Neural cell (in vitro differentiated cells): Measurements from ENCODE around the gene MCTS1. TPM values are rescaled to one million over a fixed set of nuclear protein-coding genes. Genes with fewer than 3 reads are reported as not detected.

ENCODE experiments used
- H2AFZ ChIP-seq: fragments of 200-600, 300-800 bp; sonication (generic), shearing (Covaris generic); 2 replicates; pipeline ENCODE4 v1.6.0; 2014; ENCODE audit warnings: low read depth, mild to moderate bottlenecking, antibody characterized with exemption, low read length, moderate library complexity
- H3F3A ChIP-seq: fragments of 200-600 bp; shearing (Covaris generic); 2 replicates; pipeline ENCODE4 v1.6.1; 2016; ENCODE audit warnings: mild to moderate bottlenecking, moderate library complexity, mixed read lengths, antibody characterized with exemption, low read length; ENCODE audit not compliant: insufficient read depth, poor library complexity, severe bottlenecking
- H3K27ac ChIP-seq: fragments of 200-600, 300-800 bp; sonication (generic), shearing (Covaris generic); 2 replicates; pipeline ENCODE4 v1.5.1; 2014; ENCODE audit warnings: mild to moderate bottlenecking, low read length, moderate library complexity
- H3K27me3 ChIP-seq: fragments of 300-800, 200-600 bp; sonication (generic), shearing (Covaris generic); 2 replicates; pipeline ENCODE4 v1.6.0; 2014; ENCODE audit warnings: mild to moderate bottlenecking, low read depth, low read length, moderate library complexity; ENCODE audit not compliant: insufficient read depth
- H3K36me3 ChIP-seq: fragments of 300-800, 200-600 bp; sonication (generic), shearing (Covaris generic); 2 replicates; pipeline ENCODE4 v1.5.1; 2014; ENCODE audit warnings: mild to moderate bottlenecking, antibody characterized with exemption, low read length, moderate library complexity; ENCODE audit not compliant: insufficient read depth
- H3K4me2 ChIP-seq: fragments of 300-800, 200-600 bp; sonication (generic), shearing (Covaris generic); 2 replicates; pipeline ENCODE4 v1.6.0; 2014; ENCODE audit warnings: mild to moderate bottlenecking, low read length
- H3K4me3 ChIP-seq: fragments of 300-800, 200-600 bp; sonication (generic), shearing (Covaris generic); 2 replicates; pipeline ENCODE4 v1.5.1; 2014; ENCODE audit warnings: mild to moderate bottlenecking, low read length, moderate library complexity
- H3K79me2 ChIP-seq: fragments of 200-600 bp; shearing (Covaris generic); replicated peaks from 2 replicates; pipeline ENCODE4 v1.6.0; 2014; ENCODE audit warnings: mild to moderate bottlenecking, low read length, moderate library complexity; ENCODE audit not compliant: insufficient read depth
- H3K9ac ChIP-seq: fragments of 300-800, 200-600 bp; sonication (generic), shearing (Covaris generic); 2 replicates; pipeline ENCODE4 v1.6.1; 2016; ENCODE audit warnings: mild to moderate bottlenecking, low read length, mixed read lengths
- H3K9me2 ChIP-seq: fragments of 200-600 bp; shearing (Covaris generic); 2 replicates; pipeline ENCODE4 v1.6.1; 2016; ENCODE audit warnings: mild to moderate bottlenecking, low read length, mixed read lengths; ENCODE audit not compliant: insufficient read depth
- H3K9me3 ChIP-seq: fragments of 200-600, 300-800 bp; sonication (generic), shearing (Covaris generic); 2 replicates; pipeline ENCODE4 v1.6.1; 2016; ENCODE audit warnings: mild to moderate bottlenecking, mixed run types, low read length, moderate library complexity, mixed read lengths
- H4K20me1 ChIP-seq: fragments of 200-600 bp; shearing (Covaris generic); 2 replicates; pipeline ENCODE4 v1.6.1; 2016; ENCODE audit warnings: mild to moderate bottlenecking, mixed run types; ENCODE audit not compliant: insufficient read depth
- EP300 ChIP-seq: fragments of 450-650 bp; conservative IDR thresholded peaks from 2 replicates; pipeline ENCODE4 v1.6.1; 2014; ENCODE audit warnings: antibody characterized with exemption, mild to moderate bottlenecking, moderate library complexity; ENCODE audit not compliant: poor library complexity, severe bottlenecking
- MXI1 ChIP-seq: fragments of 450-650 bp; conservative IDR thresholded peaks from 2 replicates; pipeline ENCODE4 v1.6.1; 2014; ENCODE audit warnings: antibody characterized with exemption, mild to moderate bottlenecking; ENCODE audit not compliant: poor library complexity, severe bottlenecking
- POLR2AphosphoS5 ChIP-seq: IDR thresholded peaks from 2 replicates; pipeline ENCODE4 v1.6.1; 2012
- SMC3 ChIP-seq: fragments of 450-650 bp; conservative IDR thresholded peaks from 2 replicates; pipeline ENCODE4 v1.6.1; 2014; ENCODE audit warnings: antibody characterized with exemption, mild to moderate bottlenecking, moderate library complexity; ENCODE audit not compliant: poor library complexity
- polyA plus RNA-seq: library from polyadenylated mRNA; depleted of rRNA; stranded (reverse); fragments of >200 nt; gene quantifications from 2 replicates; pipeline ENCODE4 v1.2.3, GENCODE V29; 2014
- TF ChIP-seq, protein P1 (sequence below): IDR thresholded peaks from 2 replicates; pipeline ENCODE4 v1.6.1; 2012; ENCODE audit warnings: borderline replicate concordance

The MCTS1 gene
- polyA plus RNA-seq, 1 donor from 2014 or later, result 190 TPM

DNA sequence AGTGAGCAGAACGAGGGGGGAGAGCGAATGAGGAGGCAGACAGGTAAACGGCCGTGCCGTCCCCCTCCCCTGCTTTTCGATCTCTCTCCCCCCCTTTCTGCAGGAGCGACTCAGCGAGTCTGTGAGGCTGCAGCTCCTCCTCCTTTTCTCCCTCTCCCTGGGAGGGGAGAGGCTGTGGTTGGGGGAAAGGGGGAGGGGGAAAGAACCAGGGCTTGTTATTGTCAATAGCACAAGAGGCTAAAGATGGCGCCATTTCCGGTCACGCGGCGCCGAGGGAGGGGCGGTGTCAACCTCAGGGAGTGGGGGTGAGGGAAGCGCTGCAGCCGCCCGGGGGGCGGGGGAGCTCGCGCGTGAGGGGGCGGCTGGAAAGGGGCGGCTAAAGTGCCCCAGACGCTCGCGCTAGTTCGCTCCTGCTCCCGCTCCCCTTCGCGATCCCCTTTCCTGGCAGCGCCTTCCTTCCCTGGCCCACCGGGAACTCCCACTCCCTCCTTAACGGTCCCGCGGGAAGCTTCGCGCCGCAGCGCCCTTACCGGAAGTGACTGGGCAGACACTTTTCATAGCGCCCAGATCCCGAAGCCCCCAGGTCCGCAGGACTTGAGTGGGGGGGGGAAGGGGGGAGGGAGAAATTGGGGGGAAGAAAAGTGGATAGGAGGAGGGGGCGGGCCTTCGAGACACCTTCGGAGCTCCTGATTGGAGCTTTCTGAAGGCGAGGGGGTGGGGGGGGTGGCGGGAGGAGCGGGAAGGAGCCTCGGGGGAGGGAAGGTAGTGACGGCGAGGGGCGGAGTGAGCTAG lies 42.9 kb upstream of the MCTS1 start, which contains the start of gene CUL4B:
Gene CUL4B, minus strand, starts transcription at position 121 of the 792 bp plus-strand sequence. CDS start 324 bp downstream, outside the sequence.
- Histone ChIP-seq H3K27ac (peak within 1 kb of the TSS; percentile 93), H3K27me3 (no peaks in the 10 kb centered on the region), H3F3A (no peaks in the 10 kb centered on the region), H3K9me2 (no peaks in the 10 kb centered on the region), H3K9me3 (no peaks in the 10 kb centered on the region), H3K4me3 (peak within 1 kb of the TSS; percentile 78), H3K9ac (peak within 1 kb of the TSS; percentile 85), H2AFZ (peak within 1 kb of the TSS; percentile 45), H3K4me2 (peak within 1 kb of the TSS; percentile 76), H4K20me1 (no peaks in the 10 kb centered on the region), H3K36me3 (no peaks in the 10 kb centered on the region), H3K79me2 (peaks cover 28% of the 10 kb centered on the region)
- TF ChIP-seq SMC3 (no peak), POLR2AphosphoS5 (peak; percentile 49), EP300 (peak; percentile 23), MXI1 (peak; percentile 18)
- TF ChIP-seq, protein P1, sequence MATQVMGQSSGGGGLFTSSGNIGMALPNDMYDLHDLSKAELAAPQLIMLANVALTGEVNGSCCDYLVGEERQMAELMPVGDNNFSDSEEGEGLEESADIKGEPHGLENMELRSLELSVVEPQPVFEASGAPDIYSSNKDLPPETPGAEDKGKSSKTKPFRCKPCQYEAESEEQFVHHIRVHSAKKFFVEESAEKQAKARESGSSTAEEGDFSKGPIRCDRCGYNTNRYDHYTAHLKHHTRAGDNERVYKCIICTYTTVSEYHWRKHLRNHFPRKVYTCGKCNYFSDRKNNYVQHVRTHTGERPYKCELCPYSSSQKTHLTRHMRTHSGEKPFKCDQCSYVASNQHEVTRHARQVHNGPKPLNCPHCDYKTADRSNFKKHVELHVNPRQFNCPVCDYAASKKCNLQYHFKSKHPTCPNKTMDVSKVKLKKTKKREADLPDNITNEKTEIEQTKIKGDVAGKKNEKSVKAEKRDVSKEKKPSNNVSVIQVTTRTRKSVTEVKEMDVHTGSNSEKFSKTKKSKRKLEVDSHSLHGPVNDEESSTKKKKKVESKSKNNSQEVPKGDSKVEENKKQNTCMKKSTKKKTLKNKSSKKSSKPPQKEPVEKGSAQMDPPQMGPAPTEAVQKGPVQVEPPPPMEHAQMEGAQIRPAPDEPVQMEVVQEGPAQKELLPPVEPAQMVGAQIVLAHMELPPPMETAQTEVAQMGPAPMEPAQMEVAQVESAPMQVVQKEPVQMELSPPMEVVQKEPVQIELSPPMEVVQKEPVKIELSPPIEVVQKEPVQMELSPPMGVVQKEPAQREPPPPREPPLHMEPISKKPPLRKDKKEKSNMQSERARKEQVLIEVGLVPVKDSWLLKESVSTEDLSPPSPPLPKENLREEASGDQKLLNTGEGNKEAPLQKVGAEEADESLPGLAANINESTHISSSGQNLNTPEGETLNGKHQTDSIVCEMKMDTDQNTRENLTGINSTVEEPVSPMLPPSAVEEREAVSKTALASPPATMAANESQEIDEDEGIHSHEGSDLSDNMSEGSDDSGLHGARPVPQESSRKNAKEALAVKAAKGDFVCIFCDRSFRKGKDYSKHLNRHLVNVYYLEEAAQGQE, result peak; percentile 2

DNA sequence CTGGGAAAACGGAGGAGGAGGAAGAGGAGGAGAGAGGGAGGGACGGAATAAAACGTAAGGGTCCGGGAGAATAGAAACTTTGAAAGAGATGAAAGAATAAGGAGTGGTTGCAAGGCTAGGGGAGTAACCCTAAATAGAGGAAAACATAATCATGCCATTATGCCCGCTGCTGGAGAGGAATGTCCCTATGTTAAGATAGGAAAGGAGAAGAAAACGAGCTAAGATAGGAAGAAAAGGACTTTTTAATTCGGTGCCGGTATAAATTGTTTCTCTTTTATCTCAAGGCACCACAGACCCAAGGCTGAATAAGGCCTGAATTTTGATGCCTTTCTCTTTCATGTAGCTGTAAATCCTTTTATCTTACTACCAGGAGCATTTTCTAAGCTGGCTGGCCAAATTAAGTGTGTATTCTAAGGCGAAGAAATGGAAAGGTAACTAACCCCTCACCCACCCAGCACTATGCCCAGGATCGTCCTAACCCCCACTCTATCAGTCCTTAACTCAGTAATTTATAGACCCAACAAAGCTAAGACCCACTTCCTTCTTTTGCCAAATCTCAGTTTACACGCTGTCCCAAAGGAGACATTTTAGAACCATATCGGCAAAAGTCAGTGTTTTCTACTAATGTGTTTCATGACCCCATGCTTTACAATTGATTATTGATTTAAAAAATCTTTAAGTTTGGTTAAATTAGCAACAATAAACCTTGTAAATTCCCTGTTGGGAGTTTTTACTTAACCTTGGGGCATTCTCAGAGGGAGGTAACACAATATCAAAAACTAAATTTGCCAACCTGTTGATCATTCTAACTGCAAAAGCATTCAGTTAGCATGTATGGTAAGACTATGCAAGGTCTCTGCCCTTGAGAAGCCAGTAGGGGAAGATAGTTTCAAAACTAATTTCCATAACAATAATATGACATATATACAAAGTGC lies 42.0 kb upstream of the MCTS1 start:
- peak overlapping the region; percentile 45 for H2AFZ ChIP-seq
- H4K20me1 ChIP-seq, result no peaks in the 10 kb centered on the region
- peaks cover 28% of the 10 kb centered on the region for H3K79me2 ChIP-seq

More for the DNA sequence above, 42.0 kb upstream of the MCTS1 start:
- Histone ChIP-seq H3K9me3 (no peaks in the 10 kb centered on the region), H3K4me3 (peak overlapping the region; percentile 78), H3K4me2 (peak overlapping the region; percentile 55), H3K9me2 (no peaks in the 10 kb centered on the region), H3K27ac (peak overlapping the region; percentile 93), H3K27me3 (no peaks in the 10 kb centered on the region), H3F3A (no peaks in the 10 kb centered on the region), H3K36me3 (no peaks in the 10 kb centered on the region), H3K9ac (peak overlapping the region; percentile 67)
- TF ChIP-seq POLR2AphosphoS5 (peak; percentile 58), SMC3 (no peak)
- TF ChIP-seq, protein P1, result no peak
